ENCODE data around the gene BMP6.
"Not testable (repeated sequence)": the region's sequence is repeated elsewhere in the genome, so short reads cannot be mapped to it uniquely, and the experiment has no call there.

BMP6 gene

DNA sequence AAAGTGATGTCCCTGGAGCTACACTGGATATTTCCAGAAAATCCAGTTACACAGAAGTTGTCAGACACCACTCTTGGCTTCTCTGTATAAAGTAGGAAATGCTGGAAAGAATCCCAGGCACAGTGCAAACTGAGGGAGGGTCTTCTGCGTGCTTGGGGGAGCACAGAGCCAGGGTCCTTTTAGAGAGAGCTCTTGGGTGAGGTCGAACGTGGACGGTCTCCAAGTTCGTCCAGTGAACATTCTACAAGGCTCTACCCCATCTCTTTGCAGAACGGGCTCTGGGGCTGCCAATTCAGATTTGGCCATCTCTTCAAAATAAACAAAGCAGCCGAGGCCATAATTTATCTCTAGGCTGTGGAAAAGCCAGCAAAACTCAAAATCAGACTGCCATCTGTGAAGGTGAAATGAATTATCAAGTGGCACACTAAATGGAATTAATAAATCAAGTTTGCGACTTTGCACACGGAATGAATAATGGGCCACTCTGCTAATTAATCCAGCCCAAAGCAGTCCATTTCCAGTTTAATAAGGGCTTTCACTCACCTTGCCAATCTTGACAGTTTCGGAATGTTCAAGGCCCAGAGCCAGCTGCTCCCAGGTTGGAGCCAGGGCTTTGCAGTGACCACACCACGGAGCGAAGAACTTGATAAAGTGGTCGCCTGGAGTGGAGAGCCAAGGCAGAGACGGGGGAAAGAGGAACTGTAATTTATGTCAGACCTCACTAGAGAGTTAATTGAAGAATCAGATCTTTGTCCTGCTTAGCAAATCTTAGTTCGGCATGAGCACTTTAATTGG, 165.4 kb downstream of the BMP6 start:
- DNase-seq, result no peak

DNA sequence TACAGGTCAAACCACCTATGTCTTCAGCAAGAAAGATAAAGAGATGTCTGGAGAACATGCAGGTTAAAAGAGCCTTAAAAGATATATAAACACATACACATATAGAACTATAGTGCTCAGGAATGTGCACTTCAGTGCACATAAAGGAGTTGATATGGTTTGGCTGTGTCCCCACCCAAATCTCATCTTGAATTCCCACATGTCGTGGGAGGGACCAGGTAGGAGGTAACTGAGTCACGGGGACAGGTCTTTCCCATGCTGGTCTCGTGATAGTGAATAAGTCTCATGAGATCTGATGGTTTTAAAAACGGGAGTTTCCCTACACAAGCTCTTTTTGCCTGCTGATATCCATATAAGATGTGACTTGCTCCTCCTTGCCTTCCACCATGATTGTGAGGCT, 166.5 kb downstream of the BMP6 start:
- not testable (repeated sequence) for DNase-seq

- no peak for DNase-seq
Measured at GRCh38 chr6:7893342-7893741, 167.4 kb downstream of the BMP6 start.

GRCh38 chr6:7894262-7895124, 168.6 kb downstream of the BMP6 start:
- DNase-seq, result no peak

GRCh38 chr6:7895125-7895423, 169.2 kb downstream of the BMP6 start:
- DNase-seq, result no peak

- DNase-seq, result no peak
Measured at GRCh38 chr6:7896465-7896987, 170.6 kb downstream of the BMP6 start.

- DNase-seq, result no peak
Measured at GRCh38 chr6:7897461-7898192, 171.7 kb downstream of the BMP6 start.

GRCh38 chr6:7898193-7898586, 172.3 kb downstream of the BMP6 start:
- not testable (repeated sequence) for DNase-seq

- DNase-seq, result no peak
Measured at GRCh38 chr6:7899101-7899888, 173.4 kb downstream of the BMP6 start.

- DNase-seq, result no peak
Measured at GRCh38 chr6:7899889-7900213, 174.0 kb downstream of the BMP6 start.

DNA sequence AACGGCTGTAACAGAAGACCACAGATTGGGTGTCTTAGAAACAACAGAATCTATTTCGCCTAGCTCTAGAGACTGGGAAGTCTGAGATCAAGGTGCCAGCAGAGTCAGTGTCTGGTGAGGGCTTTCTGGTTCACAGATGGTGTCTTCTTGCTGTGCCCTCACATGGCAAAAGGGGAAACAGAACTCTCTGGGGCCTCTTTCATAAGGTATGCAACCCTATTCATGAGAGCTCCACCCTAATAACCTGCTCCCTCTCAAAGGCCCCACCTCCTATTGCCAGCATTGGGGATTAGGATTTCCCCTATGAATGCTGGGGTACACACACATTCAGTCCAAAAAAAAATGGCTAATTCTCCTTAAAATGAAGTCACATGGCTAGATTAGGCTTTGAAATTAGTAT, 174.7 kb downstream of the BMP6 start:
- DNase-seq, result no peak

DNA sequence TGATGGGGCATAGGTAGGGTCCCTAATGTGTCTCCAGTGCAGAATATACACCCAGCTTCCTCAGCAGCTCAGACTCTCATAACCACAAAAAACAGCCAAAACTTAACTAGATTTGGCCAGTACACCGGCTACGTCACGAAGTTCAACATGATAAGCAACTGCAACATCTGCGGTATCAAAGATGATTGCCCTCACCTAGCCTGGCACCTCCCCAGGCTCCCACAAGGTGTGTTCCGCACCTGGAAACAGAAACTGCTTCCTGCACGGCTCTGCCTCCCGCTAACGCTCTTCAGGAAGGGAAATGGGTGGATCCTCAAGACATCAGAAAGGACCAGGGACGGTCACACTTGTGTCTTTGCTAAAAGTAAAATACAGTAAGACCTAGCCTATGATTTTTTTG, 175.2 kb downstream of the BMP6 start:
- no peak for DNase-seq

- no peak for DNase-seq
Measured at GRCh38 chr6:7901780-7902179, 175.9 kb downstream of the BMP6 start.

DNA sequence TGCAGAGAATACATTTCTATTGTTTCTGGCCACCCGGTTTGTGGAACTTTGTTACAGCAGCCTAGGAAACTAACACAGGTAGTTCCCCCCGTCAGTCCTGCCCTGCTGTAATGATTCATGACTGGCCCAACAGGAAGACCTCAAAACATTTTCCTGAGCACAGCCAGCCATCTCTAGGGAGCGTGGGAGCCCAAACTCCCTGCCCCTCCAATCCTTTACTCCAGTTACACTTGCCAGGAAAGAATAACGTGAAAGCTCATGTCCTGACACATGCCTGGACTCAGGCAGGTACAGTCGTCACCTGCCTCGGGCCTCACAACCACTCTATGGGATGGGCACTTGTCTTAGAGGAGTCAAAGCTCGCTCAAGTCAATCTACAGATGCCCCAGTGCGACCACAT, 176.3 kb downstream of the BMP6 start:
- no peak for DNase-seq

GRCh38 chr6:7902867-7903266, 177.0 kb downstream of the BMP6 start:
- no peak for DNase-seq

DNA sequence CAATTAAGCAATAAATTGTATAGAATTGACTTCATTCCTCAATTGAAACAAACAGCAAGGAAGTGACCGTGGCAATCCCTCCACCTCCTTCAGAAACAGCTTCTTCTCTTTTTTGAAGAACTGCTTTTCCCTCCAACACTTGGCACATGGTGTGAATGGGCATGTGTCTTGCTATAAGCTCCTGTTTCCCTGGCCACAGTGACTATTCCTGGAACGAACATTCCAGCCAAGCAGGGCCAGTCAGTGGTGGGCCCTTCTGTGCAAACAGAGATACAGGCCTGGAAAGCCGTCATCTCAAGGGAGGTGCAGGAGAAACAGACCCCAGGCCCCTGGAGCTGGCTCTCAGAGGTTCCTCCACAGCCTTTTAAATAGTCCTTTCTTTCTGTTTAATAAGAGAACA, 177.8 kb downstream of the BMP6 start:
- DNase-seq, result no peak

DNA sequence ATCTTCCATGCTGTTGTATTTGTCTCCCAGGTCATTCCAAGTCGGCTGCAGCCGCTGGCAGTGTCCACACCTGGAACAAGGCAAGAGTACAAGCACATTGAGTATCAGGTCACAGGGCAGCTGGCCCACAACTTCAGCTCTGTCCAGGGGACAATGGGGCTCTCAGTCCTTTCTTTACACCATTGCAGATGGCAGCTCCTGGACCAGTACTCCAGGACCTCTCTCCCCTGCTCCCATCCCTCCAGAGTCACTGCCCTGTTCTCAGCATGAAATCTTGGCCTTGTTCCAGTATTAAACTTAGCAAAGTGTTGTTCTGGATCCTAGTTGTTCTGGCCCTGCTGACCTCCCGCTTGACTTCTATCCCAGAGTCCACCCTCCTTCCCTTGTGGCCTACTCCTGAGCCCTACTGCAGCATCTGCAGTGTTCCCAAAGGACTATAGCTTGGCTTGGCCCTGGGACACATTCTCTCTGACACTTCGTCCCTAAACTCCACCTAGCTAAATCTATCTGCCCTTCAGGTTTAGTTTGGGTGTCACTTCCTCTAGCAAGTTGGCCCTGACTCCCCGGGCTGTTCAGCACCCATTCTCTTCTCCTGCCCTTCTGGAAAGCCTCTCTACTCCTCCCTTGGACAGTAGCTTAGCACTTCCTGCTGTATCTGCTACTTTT, 178.9 kb downstream of the BMP6 start:
- DNase-seq, result no peak

GRCh38 chr6:7905416-7905815, 179.5 kb downstream of the BMP6 start:
- no peak for DNase-seq

DNA sequence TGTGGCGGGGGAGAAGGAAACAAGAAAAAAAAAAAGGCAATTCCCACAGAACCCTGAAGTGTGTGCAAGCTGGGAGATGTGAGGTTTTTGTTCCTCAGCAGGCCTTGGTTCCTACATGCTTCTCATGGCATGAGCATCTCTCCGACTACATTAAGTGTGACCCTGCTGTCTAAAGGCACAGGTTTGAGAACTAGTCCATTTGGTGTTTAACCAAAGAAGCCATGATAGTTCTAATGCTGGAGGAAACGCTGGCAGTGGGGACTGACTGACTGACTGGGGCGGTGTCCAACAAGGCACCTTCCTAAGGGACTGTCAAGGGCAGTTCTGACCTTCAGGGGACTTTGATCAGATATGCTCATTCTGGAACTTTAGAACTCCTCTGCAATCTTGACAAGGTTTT, 180.8 kb downstream of the BMP6 start:
- no peak for DNase-seq

DNA sequence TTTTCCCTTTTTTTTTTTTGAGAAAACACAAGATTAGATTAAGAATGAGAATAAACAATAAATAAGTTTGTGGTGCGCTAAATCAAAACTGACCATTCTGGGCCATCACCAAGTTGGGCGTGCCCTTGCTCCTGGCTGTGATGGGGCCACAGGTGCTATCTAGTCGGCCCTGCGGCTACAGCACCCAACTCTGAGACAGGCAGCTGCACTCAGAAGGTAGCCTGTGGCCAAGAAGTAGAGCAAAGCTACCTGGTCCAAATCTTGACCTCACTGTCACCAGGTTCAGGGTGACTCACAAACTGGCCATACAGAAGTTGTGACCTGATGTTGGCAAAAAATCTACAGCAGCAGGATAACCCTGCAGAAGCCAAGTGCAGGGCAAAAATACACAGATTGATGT, 181.3 kb downstream of the BMP6 start:
- DNase-seq, result no peak

GRCh38 chr6:7909323-7910276, 183.7 kb downstream of the BMP6 start:
- no peak for DNase-seq
